Keratinocyte (primary cell): ENCODE data around the gene CRIM1. TPM values are rescaled to one million over a fixed set of nuclear protein-coding genes. Genes with fewer than 3 reads are reported as not detected.

ENCODE experiments used
- DNase-seq: peaks from one replicate; pipeline ENCODE4 v3.0.0-alpha.2; 2011; ENCODE audit warnings: low read depth, missing footprints, low spot score
- FAIRE-seq: peaks from 2 replicates; lab custom pipeline; 2011; peaks lifted over from hg19 to GRCh38; lab: Jason Lieb, UNC
- H2AFZ ChIP-seq: 2 replicates; pipeline ENCODE4 v1.6.0; 2012; ENCODE audit warnings: low read length, control low read depth, inconsistent platforms; ENCODE audit not compliant: control insufficient read depth
- H3K27ac ChIP-seq: 2 replicates; pipeline ENCODE4 v1.5.1; 2011; ENCODE audit warnings: low read length; ENCODE audit not compliant: control insufficient read depth, insufficient read depth
- H3K27me3 ChIP-seq: 3 replicates; pipeline ENCODE4 v1.6.0; 2011; ENCODE audit warnings: low read length; ENCODE audit not compliant: control insufficient read depth, insufficient read depth; ENCODE audit errors: extremely low read depth
- H3K36me3 ChIP-seq, 2 experiments: 2 replicates in 1 of 2; 3 replicates in 1 of 2; pipeline ENCODE4 v1.5.1; 2011; ENCODE audit warnings: low read length in 2 of 2, mild to moderate bottlenecking in 1 of 2; ENCODE audit not compliant: control insufficient read depth in 2 of 2, insufficient read depth in 2 of 2; ENCODE audit errors: extremely low read depth in 1 of 2
- H3K4me1 ChIP-seq: 3 replicates; pipeline ENCODE4 v1.5.1; 2011; ENCODE audit warnings: low read length; ENCODE audit not compliant: control insufficient read depth, insufficient read depth; ENCODE audit errors: extremely low read depth
- H3K4me2 ChIP-seq: 3 replicates; pipeline ENCODE4 v1.6.0; 2011; ENCODE audit warnings: low read depth, low read length; ENCODE audit not compliant: control insufficient read depth, insufficient read depth; ENCODE audit errors: extremely low read depth
- H3K4me3 ChIP-seq, 3 experiments: fragments of 200-600 bp in 1 of 3; sonication (generic) in 1 of 3; 2 replicates in 2 of 3; 3 replicates in 1 of 3; pipeline ENCODE4 v1.5.1; 2011 to 2016; ENCODE audit warnings: low read length in 3 of 3, mild to moderate bottlenecking in 3 of 3, control low read depth in 2 of 3, inconsistent platforms in 1 of 3, low read depth in 1 of 3, mixed read lengths in 1 of 3, mixed run types in 1 of 3, moderate library complexity in 1 of 3; ENCODE audit not compliant: control insufficient read depth in 2 of 3, insufficient read depth in 2 of 3; ENCODE audit errors: extremely low read depth in 1 of 3
- H3K79me2 ChIP-seq: 2 replicates; pipeline ENCODE4 v1.6.0; 2012; ENCODE audit warnings: low read length; ENCODE audit not compliant: control insufficient read depth, insufficient read depth
- H3K9ac ChIP-seq: 3 replicates; pipeline ENCODE4 v1.6.0; 2011; ENCODE audit warnings: low read length; ENCODE audit not compliant: control insufficient read depth, insufficient read depth; ENCODE audit errors: extremely low read depth
- H3K9me1 ChIP-seq: 3 replicates; pipeline ENCODE4 v1.6.0; 2011; ENCODE audit warnings: low read length; ENCODE audit not compliant: control insufficient read depth, insufficient read depth; ENCODE audit errors: extremely low read depth
- H3K9me3 ChIP-seq: 2 replicates; pipeline ENCODE4 v1.5.1; 2012; ENCODE audit warnings: low read depth, low read length; ENCODE audit not compliant: control insufficient read depth
- H4K20me1 ChIP-seq: 3 replicates; pipeline ENCODE4 v1.6.0; 2011; ENCODE audit warnings: low read length; ENCODE audit not compliant: control insufficient read depth, insufficient read depth; ENCODE audit errors: extremely low read depth
- EZH2 ChIP-seq: IDR thresholded peaks from one replicate; pipeline ENCODE4 v1.6.1; 2012; ENCODE audit warnings: inconsistent platforms, mild to moderate bottlenecking, low read length, moderate library complexity
- dilution Hi-C: fragments of 300-500 bp; cut with MboI; formaldehyde crosslinking; loops from one replicate; pipeline ENCODE4 v1.7.0; 2020; ENCODE audit warnings: low sequenced_read_pairs; ENCODE audit not compliant: extremely low pct_ligation_motif_present
- polyA plus RNA-seq, 5 experiments: library from polyadenylated mRNA; depleted of rRNA in 3 of 5; stranded (reverse) in 3 of 5; stranded (forward) in 1 of 5; unstranded in 1 of 5; fragments of >200 nt; gene quantifications; 1 replicate in 1 of 5; 2 replicates in 3 of 5; 3 replicates in 1 of 5; pipeline versions ENCODE4 v1.2.1 to v1.2.3, GENCODE V29; 2011 to 2012; ENCODE audit warnings: missing spikeins in 2 of 5, low read depth in 1 of 5, low replicate concordance in 1 of 5
- TF ChIP-seq, protein P1 (sequence below), 3 experiments: IDR thresholded peaks in 1 of 3; conservative IDR thresholded peaks in 1 of 3; optimal IDR thresholded peaks in 1 of 3; 2 replicates in 2 of 3; 3 replicates in 1 of 3; pipeline versions ENCODE3 to v1.5.1; 2011; ENCODE audit warnings: low read length in 3 of 3, mild to moderate bottlenecking in 3 of 3, moderate library complexity in 2 of 3, control low read depth in 1 of 3, inconsistent platforms in 1 of 3; ENCODE audit not compliant: insufficient read depth in 2 of 3; ENCODE audit errors: extremely low read depth in 1 of 3

The CRIM1 gene
- polyA plus RNA-seq, 1 donor (not counting 4 experiments of a cell fraction or from before 2014, with no cell fraction given) = 98.3 TPM

DNA sequence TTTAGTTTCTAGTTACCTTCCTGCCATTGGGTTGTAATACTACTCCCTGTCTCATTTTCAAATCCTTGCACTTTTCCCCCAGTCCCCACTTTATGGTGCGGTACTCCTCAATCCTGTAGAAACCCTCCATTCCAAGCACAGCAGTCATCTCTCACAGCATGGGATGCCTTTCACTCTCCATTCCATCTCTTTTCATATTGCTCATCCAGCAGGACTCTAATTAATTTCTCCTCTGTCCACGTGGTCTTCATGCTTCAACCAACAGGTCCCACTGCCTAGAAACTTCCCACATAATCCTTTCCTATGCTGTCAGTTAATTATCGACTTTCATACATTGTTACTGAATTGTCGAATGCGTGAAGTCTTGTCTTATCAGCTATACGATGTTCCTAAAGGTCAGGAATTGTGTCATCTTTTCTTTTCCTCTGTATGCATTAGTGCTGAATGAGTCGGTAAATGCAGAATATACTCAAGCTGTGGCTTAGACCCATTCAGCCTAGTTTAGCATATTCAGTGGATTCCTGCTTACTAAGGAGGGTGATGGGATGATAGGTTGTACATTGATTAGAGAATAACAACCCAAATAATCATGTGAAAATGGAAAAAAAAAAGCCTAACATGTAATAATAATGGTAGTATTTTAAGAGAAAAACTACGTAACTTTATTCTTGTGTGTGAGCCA is 89.7 kb downstream of the CRIM1 start:
- H3K4me1 ChIP-seq = peaks cover 16% of the 10 kb centered on the region
- no peaks in the 10 kb centered on the region for H3K9me1 ChIP-seq
- dilution Hi-C loops = no loop called here
- no peak overlapping the region for H3K27ac ChIP-seq
- H3K9me3 ChIP-seq = no peaks in the 10 kb centered on the region
- DNase-seq = no peak
- no peak overlapping the region for H3K4me2 ChIP-seq
- H2AFZ ChIP-seq = no peak overlapping the region
- peaks cover 42 to 56% of the 10 kb centered on the region in 2 experiments for H3K36me3 ChIP-seq
- FAIRE-seq = no peak
- no peaks in the 10 kb centered on the region for H3K27me3 ChIP-seq
- H3K9ac ChIP-seq = no peak overlapping the region
- no peak for TF ChIP-seq EZH2
- TF ChIP-seq, protein P1, sequence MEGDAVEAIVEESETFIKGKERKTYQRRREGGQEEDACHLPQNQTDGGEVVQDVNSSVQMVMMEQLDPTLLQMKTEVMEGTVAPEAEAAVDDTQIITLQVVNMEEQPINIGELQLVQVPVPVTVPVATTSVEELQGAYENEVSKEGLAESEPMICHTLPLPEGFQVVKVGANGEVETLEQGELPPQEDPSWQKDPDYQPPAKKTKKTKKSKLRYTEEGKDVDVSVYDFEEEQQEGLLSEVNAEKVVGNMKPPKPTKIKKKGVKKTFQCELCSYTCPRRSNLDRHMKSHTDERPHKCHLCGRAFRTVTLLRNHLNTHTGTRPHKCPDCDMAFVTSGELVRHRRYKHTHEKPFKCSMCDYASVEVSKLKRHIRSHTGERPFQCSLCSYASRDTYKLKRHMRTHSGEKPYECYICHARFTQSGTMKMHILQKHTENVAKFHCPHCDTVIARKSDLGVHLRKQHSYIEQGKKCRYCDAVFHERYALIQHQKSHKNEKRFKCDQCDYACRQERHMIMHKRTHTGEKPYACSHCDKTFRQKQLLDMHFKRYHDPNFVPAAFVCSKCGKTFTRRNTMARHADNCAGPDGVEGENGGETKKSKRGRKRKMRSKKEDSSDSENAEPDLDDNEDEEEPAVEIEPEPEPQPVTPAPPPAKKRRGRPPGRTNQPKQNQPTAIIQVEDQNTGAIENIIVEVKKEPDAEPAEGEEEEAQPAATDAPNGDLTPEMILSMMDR (optimal IDR thresholded peaks at IDR 0.05 in 1 of 3, IDR thresholded peaks at IDR 0.05 in 1 of 3, conservative IDR thresholded peaks at IDR 0.05 in 1 of 3; ENCODE audit: extremely low read depth in 1 of 3, insufficient read depth in 2 of 3, low read length in 3 of 3) = no peak
- no peak overlapping the region for H3K4me3 ChIP-seq
- peaks cover 58% of the 10 kb centered on the region for H3K79me2 ChIP-seq
- H4K20me1 ChIP-seq = peaks cover 3% of the 10 kb centered on the region

DNA sequence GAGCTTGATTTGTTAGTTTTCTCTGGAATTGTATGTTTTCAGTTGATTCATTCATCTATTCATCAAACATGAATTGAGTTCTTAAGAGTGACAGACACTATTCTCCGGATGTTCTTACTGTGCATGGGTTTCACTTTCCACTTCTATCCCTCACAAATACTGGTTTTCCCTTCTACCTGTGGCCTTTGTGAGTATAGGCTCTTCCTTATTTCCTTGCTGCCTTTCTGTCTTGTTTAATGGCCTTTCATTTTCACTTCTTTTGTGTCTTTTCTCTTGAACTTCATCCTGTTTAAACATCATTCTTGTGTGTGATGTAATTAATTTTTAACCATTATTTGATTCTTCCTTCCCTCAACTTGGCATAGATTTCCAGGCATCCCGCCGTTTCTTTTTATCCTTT is 90.7 kb downstream of the CRIM1 start:
- Histone ChIP-seq H3K4me3 (no peak overlapping the region), H3K27ac (no peak overlapping the region), H3K36me3 (peaks cover 38 to 54% of the 10 kb centered on the region in 2 experiments), H3K27me3 (no peaks in the 10 kb centered on the region), H4K20me1 (peaks cover 3% of the 10 kb centered on the region), H2AFZ (no peak overlapping the region), H3K79me2 (peaks cover 50% of the 10 kb centered on the region), H3K4me1 (peaks cover 25% of the 10 kb centered on the region), H3K9ac (no peak overlapping the region), H3K4me2 (no peak overlapping the region), H3K9me3 (no peaks in the 10 kb centered on the region), H3K9me1 (no peaks in the 10 kb centered on the region)
- no peak for FAIRE-seq
- DNase-seq = no peak
- dilution Hi-C loops = no loop called here
- no peak for TF ChIP-seq EZH2
- TF ChIP-seq, protein P1 (optimal IDR thresholded peaks at IDR 0.05 in 1 of 3, IDR thresholded peaks at IDR 0.05 in 1 of 3, conservative IDR thresholded peaks at IDR 0.05 in 1 of 3; ENCODE audit: extremely low read depth in 1 of 3, insufficient read depth in 2 of 3, low read length in 3 of 3) = no peak
